Epithelial cell of prostate (primary cell): Measurements from ENCODE around the gene QRICH1.
A peak's percentile ranks its signal among the peaks of the same experiment; 100 is the strongest.

ENCODE experiments used
- DNase-seq: peaks from one replicate; pipeline ENCODE4 v3.0.0-alpha.2; 2011; ENCODE audit warnings: low read depth, low spot score
- H3K27ac ChIP-seq: fragments of 450-650 bp; 2 replicates; pipeline ENCODE4 v1.5.1; 2017; ENCODE audit warnings: mild to moderate bottlenecking

QRICH1 gene, protein sequence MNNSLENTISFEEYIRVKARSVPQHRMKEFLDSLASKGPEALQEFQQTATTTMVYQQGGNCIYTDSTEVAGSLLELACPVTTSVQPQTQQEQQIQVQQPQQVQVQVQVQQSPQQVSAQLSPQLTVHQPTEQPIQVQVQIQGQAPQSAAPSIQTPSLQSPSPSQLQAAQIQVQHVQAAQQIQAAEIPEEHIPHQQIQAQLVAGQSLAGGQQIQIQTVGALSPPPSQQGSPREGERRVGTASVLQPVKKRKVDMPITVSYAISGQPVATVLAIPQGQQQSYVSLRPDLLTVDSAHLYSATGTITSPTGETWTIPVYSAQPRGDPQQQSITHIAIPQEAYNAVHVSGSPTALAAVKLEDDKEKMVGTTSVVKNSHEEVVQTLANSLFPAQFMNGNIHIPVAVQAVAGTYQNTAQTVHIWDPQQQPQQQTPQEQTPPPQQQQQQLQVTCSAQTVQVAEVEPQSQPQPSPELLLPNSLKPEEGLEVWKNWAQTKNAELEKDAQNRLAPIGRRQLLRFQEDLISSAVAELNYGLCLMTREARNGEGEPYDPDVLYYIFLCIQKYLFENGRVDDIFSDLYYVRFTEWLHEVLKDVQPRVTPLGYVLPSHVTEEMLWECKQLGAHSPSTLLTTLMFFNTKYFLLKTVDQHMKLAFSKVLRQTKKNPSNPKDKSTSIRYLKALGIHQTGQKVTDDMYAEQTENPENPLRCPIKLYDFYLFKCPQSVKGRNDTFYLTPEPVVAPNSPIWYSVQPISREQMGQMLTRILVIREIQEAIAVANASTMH

DNA sequence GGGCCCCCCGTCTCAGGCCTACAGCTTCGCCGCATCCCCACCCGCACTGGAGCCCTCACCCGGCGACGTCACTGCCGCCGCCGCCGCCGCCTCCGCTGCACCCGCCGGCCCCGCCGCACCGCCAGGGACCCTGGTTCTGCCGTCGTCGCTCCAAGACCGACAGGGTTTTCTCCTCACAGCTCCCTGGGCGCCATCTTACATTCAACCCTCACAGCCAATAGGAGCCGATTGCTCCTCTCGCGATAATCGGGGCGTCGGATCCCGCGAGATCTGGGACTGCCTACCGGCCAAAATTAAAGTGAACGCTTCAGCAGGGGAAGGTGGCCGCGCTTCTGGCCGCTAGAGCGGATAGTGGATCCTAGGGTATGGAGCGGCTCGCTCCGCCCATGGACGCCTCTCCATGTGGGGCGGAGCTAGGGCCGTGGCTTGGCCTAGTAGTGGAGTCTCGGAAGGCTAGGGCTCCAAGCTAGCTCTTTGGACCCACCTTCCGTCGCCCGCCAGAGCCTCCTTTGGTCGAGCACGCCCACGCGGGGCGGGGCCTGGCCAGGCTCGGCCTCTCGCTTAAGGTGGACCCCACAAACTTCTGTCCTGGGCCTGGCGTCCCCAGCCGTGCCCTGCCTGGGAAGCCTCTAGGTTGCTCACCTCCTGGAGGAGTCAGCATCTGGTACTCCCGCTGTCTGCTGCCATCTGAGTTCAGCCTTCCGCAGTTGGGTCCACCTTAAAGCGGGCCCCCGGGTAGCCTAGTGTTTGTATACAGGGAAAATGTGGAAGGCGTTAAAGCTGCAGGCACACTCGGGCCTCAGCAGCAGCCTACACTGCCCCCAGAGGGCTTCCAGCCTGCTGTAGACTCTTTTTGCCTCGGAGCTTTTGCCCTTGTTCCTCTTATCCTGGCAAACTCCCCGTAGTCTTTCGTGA lies at the start of gene QRICH1:
Gene QRICH1 (minus strand): TSS at position 219 of the 915 bp plus-strand sequence. CDS start 17,054 bp downstream, outside the sequence.
- DNase-seq: peak; percentile 90
- H3K27ac ChIP-seq: peak within 1 kb of the TSS; percentile 93

DNA sequence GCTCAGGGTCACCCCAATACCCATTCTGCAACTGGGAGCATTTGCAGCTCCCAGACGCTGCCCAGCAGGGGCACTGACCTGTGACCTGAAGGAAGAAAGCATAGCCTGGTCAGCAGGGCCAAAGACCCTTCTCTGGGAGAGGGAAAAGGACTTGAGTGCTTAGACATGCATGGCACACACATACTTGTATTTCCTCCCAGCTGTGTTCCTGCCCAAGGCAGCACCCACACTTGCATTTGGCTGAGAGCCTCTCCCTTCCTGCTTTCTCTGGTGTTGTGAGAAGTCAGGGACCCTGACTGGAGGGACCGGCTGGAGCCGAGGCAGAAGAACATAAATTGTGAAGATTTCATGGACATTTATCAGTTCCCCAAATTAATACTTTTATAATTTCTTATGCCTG lies 46.2 kb upstream of the QRICH1 start:
- no peak for DNase-seq

DNA sequence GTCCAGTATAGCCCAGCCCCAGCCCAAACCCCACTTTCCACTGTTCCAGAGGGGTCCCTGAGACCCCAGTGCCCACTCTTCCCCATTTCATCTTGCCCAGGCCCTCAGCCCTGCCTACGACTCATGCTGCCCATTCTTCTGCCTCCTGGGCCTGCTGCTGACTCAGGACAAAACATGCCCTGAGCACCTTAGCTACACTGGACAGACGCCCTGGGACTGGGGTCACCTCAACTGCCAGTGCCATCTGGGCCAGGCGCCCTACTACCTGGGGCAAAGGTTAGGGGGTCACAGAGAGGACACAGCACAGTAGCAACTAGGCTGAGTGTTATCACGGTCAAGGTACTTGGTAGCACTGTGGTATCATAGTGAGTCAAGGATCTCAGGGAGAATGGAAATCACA lies 41.6 kb upstream of the QRICH1 start:
- DNase-seq: no peak
- no peak overlapping the region for H3K27ac ChIP-seq

More for the DNA sequence above, 46.2 kb upstream of the QRICH1 start:
- no peak overlapping the region for H3K27ac ChIP-seq

DNA sequence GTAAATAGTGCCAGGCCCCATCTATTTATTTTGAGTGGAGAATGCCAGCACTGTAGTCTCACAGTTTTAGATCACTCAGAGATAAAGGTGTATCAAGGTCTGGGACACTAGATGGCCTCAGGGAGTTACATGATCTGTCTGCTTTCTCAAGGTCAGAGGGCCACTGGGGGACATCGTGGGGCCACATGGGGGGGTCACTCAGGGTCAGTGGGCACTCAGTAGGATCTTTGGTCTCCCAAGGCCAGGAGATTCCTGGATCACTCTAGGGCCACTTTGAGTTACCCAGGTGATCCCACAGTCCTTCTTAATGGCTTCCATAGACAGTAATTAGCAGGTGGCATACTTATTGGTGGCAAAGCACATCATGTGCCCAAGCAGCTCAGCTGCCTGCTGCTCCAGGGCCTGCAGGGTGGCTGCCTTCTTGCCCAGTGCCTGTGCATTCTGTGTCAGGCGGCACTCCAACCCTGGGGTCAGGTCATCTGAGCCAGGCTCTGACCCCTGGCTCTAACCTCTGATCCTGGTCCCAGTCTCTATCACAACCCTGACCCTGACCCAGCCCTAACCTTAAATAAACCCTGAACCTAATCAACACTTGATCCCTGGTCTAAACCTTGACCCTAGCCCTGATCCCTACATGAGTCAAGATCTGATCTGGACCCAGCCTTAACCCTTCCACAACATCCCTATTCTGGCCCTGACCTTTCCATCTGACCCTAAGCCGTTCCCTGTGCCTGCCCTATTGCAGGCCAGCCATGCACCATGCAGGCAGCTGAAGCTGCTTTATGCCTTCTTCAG lies 40.8 kb upstream of the QRICH1 start:
- DNase-seq: no peak
- no peak overlapping the region for H3K27ac ChIP-seq

DNA sequence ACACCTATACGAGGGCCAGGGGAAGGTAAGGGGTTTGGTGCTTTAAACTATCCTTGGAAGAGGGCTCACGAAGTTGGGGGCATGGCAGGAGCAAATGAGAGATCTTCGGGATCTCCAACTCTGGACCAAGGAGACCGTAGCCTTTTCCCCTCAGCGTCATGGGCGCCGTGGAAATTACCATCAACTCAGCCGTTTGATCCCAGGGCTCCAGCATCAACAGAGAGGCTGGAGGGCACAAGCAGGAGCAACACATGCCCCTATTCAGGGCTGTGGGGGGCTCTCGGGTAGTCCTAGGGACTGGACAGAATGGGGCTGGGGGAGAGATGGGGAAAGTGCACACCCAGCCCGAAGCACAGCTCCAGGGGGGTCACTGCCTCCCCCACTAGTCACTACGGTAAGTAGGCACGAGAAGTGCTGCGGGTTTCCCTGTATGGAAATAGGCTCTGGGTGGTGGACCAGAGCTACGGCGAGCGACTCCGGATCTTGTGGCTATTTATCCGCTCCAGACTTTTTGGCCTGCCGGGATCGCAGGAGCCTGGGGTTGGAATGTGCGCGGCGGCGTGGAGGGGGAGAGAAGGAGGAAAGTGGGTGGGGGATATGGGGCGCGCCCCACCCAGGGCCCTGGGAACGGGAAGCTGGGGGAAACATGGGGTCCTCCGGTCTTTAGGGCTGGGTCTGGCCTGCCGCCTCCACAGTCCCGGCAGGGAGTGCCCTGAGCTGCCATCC lies 39.5 kb upstream of the QRICH1 start:
- peak overlapping the region; percentile 72 for H3K27ac ChIP-seq
- peak; percentile 40 for DNase-seq

DNA sequence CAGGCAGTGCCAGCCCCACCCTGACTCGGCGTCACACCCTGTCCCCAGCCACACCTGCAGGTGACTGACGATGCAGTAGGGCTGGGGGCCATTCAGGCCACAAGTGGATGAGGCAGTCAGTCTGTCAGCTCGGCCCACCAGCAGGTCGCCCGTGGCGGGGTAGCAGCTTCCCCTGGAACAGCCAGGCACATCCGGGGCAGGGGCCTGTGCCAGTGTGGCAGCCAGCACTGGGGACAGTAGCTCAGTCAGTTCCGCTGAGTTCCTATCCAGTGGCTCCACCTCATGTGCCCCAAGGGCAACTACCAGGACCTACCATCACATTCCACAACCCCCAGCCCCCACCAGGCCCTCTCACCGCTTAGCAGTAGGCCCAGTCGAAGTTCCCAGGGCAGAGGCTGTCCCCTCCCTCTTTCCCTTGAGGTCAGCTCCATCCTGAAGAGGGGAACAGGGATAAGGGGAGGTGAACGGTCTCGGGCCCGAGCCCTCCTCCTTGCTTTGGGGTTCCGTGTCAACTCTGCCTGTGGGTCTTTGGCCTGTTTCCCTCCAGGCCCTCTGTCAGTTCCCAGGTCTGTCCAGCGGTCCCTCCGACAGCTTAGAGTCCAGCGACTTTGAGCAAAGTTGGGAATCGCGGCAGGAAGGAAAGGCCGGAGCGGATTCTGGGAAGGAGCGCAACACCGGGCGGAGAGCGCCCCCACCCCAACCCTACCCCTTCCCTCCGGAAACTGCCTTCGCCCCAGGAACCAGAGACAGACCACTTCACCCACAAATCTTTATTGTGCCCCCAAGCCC lies 38.8 kb upstream of the QRICH1 start, which contains the start of gene LAMB2:
Gene LAMB2 (minus strand): TSS at position 614 of the 789 bp plus-strand sequence. CDS start 183 bp downstream, at position 431.
- H3K27ac ChIP-seq: peak within 1 kb of the TSS; percentile 72

DNA sequence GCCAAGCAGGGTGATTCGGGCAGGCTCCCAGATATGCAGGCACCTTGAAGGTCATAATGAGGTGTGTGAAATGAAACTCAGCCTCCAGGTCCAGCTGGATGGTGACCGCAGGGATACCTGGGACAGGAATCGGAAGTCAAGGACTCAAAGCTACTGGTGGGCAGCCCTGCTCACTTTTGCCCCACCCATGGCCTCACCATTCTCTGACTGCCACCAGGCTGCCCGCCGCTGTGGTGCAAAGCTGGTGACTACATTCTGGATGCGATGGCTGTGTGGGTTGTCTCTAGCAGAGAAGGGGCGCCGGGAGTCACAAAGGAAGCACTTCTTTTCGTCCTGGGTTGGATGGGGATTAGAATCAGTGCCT lies 38.2 kb upstream of the QRICH1 start:
- DNase-seq: no peak
- peak overlapping the region; percentile 72 for H3K27ac ChIP-seq

More for the DNA sequence above, 38.8 kb upstream of the QRICH1 start, which contains the start of gene LAMB2:
- DNase-seq: no peak

DNA sequence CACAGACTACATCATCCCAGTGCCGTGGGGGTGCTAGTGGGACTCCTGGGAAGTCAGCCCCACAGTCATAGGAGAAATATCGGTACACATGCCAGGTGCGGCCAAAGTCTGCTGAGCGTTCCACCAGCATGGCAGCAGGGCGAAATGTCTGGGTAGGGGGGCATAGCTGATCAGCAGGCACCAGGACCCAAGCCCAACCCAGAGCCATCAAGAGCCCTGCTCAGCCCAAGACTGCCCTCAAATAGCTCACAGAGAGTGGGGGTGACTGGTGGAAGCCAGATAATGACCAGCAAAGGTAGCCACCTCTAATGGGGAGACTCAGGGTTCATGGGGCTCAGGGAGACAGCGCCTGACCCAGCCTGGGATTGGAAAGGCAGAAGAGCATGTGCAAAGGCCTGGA lies 37.7 kb upstream of the QRICH1 start:
- no peak for DNase-seq
- H3K27ac ChIP-seq: no peak overlapping the region

DNA sequence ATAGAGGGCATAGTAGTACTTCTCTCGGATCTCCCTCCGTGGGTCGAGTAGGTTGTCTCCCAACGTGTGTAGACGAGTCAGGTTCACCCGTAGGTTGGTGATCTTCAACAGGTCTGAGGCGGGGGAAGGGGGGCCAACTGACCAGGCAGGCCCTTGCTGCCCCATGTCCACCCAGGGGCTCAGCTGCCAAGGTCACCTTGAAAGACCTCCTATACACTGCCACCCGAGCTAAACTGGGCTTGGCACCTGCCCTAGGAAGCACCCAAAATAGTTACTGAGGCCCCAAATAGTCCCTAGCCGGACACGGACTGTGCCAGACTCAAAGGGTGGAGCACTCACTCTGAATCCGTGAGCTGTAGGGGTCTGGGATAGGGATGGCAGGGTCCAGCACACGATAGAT lies 37.2 kb upstream of the QRICH1 start:
- DNase-seq: no peak
- H3K27ac ChIP-seq: no peak overlapping the region

DNA sequence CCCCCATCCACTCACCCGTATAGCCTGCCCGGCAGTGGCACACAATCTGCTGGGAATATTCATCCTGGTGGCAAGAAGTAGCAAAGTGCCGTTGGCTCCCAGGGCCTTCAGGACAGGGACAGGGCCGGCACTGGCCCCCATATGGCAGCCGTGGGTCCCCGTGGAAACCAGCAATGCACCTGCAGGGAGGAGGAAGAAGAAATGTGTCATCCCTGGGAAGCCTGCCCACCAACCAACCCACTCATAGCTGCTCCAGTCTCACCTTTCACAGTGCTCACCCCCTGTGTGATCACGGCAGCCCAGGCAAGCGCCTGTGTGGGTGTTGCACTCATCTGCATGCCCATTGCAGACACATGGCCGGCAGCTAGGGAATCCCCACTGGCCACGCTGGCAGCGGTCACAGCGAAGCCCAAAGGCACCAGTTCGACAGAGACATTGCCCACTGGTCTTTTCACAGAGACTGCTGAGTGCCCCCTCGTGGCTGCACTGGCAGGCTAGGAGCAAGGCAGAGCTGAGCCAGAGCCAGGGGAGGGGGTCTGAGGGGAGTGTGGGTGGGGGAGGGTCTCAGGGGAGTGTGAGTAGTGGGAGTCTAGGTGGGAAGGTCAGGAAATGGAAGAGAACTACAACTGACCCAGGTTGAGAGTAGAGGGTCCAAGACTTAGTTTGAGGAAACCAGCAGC lies 31.3 kb upstream of the QRICH1 start:
- no peak for DNase-seq
- no peak overlapping the region for H3K27ac ChIP-seq

DNA sequence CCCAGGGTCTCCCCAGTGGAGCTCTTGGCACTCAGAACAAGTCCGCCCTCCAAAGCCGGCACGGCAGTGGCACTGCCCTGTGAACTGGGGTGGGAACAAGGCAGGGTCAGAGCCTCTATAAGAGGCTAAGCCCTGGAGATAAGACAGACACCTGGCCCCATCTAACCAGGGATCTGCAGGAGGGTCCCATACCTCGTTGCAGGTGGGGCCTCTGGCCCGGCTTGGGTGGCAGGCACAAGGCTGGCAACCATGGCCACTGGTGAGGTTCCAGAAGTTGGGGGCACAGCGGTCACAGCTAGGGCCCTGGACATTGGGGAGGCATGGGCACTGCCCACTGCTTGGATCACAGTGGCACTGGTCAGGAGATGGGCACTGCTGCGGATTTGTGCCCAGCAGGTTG lies 30.3 kb upstream of the QRICH1 start:
- DNase-seq: no peak
- H3K27ac ChIP-seq: no peak overlapping the region

DNA sequence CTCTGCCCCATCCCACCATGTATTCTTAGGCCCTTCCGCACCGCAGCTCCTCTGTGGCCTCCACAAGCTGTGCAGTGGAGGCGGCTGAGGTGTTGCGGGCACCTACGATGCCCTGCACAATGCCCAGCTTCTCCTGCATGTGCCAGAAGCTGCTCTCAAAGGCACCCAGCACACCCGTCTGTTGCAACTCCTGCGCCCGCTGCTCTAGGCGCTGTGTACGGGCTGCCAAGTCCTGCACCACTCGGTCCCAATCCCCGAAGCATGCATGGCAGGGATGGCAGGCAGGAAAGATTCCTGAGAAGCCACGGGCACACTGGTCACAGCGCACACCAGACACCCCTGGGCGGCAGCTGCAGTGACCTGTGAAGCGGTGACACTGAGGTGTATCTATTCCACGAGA lies 29.8 kb upstream of the QRICH1 start:
- no peak for DNase-seq
- H3K27ac ChIP-seq: no peak overlapping the region

DNA sequence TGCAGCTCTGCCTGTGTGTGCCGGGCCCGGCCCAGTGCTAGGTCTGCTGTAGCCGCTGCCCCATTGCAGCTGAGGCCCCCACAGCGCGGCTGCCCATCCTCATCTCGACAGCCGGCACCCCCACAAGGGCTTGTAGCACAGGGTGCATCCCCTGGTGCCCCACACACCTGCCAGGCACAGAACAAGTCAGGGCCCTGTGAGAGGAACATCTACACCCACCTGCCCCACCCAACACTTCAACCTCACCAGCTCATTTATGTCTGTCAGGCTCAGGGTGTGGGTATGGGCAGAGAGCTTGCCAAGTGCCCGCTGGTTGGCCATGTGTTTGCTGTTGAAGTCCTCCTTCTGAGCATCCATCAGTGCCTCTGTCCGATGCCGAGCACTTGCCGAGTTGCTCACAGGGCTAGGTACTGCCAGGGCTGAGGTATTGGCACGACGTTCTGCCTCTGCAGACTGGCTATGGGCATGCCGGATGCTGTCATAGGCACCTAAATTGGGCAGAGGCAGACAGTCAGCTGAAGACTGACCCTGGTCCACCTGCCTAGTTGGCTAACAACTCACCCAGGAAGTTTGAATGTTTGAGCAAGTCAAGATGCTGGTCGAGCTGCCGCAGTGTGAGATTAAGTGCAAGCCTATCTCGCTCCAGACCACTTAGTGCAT lies 29.1 kb upstream of the QRICH1 start:
- no peak overlapping the region for H3K27ac ChIP-seq
- no peak for DNase-seq

DNA sequence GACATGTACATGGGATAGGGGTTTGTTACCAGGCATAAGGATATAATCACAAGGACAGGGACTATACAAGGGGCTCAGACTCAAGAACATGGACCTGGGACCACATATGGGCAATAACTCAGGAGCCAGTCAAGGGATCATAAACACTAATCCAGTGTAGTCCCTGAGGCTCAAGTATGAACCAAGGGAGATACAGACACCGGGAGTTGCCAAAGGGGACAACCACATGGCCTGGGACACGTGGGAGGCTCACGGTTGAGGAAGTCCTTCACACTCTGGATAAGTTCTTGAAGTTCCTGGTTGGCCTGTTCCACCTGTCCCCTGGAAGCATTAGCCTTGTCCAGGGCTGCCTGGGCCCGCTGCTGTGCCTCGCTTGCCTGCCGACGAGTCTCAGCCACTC lies 28.6 kb upstream of the QRICH1 start:
- no peak for DNase-seq
- H3K27ac ChIP-seq: no peak overlapping the region

DNA sequence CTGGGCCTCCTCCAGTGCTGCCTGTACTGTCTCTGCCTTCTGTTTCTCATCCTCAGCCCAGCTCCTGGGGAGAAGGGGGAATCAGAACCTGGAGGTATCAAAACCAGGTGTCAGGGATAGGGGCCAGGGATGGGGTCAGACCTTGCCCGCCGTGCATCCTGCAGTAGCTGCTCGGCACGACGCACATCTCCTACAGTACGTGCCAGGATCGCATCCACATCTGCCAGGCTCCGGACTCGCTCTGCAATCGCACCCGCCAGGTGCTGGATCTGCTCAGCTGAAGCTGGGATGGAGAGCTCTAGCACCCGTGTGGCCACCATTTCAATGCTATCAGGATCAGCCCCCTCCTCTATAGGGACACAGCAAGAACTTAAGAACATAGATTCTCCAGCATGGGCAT lies 28.2 kb upstream of the QRICH1 start:
- DNase-seq: no peak
- no peak overlapping the region for H3K27ac ChIP-seq

DNA sequence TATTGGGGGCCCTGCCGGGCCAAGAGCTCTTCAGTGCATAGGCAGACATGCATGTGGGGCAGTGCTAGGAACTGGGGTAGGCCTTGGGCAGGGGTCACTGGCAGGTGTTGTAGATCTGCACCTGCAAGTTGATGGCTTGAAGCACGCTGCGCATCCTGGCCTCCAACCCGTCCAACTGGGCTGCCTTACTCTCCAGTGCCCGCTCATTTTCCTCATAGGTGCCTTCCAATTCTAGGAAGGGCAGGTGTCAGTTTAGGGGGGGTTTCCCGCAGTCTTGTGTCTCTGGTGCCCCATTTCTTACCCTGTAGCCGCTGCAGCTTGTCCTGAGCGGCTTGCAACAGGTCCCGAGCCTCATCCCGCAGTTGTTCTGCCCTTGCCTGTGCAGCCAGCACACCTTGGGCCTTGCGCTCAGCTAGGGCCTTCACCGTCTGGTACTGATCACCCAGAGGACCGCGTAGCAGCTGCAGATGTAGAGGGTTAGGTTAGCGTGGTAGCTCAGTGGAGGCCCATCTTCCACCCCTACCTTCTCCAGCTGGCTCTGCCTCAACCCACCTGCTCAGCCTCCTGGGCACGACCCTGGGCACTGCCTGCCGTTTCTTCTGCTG lies 27.4 kb upstream of the QRICH1 start:
- no peak for DNase-seq
- H3K27ac ChIP-seq: peak overlapping the region; percentile 89
